HG03460 (cell line): Measurements from ENCODE around the gene COX10.
"Not testable (repeated sequence)": the region's sequence is repeated elsewhere in the genome, so short reads cannot be mapped to it uniquely, and the experiment has no call there.

Experiments
- ATAC-seq: cut with Tn5 transposase; IDR thresholded peaks from one replicate; pipeline ENCODE4 v1.9.1; 2021; ENCODE audit not compliant: unreplicated experiment

COX10 gene

DNA sequence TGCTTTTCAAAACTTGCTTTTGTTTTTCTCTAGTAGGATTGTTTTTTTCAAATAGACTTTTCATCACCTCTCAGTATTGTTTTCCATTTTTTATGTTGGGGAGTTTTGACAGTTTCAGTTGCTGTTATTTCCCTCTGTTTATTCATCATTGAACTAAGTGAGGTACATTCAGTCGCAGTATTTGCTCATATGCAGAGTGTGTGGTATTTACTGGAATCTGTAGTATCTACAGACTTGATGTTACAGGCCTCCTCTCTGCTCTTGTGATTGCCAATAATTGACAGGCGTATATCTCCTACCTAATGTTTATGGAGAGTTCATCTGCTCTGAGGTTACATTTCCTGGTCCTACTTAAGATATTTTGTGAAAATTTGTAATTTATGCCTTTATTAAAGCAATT, 49.6 kb downstream of the COX10 start:
- peak; percentile 71 for ATAC-seq

DNA sequence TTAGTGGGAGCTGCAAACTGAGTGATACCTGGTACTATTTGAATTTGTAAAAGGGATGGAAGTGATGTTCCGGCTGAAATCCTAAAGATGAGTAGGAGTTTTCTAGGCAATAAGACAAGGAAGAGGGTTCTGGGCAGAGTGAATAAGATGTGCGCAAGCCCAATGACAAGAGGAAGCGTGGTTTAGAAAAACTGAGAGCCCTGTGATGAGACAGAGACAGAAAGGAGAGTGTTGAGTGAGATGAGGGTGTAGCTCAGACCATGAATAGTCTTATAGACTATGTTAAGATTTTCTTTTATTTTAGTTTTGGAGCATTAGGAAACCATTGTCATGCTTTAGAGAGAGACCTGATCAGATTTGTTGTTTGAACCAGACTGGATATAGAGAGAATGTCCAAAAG, 50.2 kb downstream of the COX10 start:
- ATAC-seq = no peak

DNA sequence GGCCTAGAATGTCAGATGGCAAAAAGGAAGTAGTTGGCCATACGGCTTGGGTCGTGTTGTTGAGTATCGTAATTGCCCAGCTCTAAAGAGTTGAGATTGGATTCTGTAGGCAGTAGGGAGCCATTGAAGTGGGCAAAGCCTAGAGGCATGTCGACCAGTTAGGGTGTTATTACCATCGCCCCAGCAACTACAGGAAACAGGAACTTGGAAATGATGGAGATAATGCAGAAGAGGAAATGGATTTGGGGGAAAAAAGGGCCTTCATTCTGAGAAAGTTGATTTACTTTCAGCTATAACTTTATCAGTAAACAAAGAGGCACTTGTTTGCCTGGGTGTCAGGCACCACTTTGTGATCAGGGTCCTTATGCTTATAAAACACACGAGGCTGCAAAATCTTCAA, 52.6 kb downstream of the COX10 start:
- no peak for ATAC-seq

DNA sequence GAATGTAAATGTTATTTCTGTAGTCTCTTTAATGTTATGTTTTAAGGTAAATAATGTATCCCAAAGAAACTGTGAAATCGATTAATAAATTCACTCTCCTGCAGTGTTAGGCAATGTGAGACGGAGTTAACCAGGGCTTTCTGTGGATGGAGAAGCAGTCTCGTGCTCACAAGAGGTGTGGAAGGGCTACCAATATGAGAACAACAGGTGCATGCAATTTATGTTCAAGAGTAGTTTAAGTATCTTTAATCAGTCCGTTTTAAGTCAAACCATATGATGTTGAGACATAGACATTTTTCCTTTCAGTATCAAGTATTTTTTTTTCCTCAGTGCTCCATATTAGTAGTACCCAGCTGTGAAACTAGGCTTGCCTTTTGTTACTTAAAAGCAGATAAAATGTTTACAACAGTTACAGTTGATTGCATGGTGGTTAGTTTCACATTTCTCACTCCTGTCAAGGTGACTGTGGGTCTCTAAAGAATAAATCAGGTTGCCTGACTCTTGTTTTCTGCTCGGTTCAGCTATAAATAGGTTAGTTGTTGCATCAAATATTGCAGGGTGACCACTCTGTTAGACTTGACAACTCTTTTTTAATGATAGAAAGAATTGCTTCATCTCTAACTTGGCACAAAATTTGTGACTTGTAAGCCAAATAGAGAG, 54.4 kb downstream of the COX10 start:
- no peak for ATAC-seq

DNA sequence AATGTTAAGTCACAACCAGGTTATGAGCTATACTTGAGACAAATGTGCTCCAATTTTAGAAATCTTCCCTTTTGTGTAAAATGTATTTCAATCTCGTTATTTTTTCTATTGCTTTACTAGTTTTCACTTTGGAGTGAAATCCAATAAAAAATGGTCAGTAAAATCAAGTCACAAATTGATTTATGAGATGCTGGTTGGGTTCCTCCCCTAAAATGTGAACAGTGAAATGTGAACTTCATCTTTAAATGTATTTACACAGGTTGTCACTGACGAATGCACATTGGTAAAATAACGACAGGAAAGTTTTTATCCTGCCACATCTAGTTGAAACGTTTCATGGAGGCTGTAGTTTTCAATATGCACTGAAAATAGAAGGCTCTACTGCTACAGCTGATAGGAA, 55.5 kb downstream of the COX10 start:
- ATAC-seq = no peak

DNA sequence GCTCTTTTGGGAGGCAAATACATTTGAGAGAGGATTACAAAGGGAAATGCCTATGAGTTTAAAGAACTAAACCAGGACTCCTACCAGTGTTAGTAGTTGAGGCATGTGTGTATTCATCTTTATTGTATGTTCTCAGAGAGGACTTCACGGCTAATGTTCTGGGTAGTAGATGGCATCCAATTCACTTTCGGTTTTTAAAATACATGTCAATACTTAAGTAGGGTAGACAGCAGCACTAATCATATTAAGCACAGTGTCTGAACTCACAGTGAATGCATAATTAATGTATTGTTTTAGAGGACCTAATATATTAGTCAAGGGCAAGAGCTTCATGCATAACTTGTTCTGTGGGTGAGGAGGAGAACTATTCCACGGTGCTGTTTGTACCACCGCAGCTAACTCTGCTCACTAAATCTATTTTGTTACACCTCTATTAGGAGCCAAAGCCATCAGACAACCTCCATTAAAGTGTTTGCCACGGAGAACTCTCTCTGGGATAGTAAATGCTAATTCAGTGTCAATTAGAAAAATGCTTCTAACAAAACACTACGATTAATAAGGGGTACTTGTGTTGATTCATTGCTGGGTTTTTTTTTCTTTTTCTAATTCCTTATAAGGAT, 56.3 kb downstream of the COX10 start:
- ATAC-seq = no peak

DNA sequence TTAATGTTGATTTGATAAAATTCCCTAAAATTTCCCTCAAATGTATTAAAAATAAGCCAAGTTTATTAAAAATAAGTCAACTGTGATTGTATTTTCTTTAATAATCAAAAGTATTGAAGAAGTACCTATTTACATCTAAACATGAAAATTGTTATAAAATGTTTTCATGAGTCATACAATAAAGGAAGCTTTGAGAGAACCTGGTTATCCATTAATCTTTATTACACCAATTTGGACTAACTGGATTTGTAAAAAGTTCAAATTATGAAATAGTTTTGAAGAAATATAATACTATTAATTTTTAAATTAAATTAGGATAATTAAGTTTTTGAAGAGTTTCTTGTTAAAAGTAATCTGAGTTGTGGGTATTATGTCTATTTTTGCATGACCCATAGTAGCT, 63.8 kb downstream of the COX10 start:
- ATAC-seq = no peak

DNA sequence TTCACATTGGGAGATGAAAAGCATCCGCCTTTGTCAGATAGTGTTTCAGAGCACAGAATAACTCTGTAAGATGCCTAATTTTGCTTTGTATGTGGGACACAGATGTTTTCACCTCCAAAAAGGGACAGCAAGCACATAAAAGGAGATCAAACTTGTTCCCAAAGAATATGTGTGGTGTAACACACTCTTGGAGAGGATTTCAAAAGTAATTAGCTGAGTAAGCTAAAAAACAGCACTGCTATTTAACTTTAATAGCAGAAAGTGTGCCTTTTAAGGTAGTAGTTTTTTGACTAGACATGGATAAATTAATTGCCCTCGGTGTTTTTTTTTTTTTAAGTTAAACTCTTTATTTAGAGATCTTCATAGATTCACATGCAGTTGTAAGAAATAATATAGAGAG, 65.2 kb downstream of the COX10 start:
- no peak for ATAC-seq

DNA sequence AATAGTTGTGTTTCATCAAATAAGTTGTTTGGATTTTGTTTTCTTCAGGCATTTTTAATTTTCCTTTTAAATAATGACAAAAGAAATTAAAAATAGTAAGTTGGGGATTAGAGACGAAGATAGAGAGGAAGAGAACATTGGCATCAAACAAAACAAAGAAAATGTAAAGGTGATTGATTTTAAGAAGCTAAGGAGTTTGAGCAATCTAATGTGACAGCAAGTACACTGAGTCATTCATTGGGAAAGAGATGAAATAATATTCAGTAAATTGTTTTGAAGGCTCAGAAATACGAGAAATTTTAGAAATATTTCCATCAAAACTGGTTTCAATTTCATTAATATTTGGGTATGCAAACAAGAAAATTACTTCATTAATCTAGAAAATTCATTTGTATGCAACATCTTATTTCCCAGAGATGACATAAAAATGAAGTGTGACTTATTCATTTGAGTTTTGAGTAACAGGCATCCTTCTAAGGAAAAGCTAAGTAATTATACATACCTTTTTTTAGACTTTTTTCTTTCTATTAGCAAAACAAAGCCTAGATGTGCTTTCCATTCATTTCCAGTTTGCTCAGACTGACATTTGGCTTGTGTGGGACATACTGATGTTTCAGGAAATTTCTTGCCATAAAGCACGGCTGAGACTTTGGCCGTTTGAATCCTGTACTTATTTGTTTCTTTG, 66.7 kb downstream of the COX10 start:
- ATAC-seq = no peak

DNA sequence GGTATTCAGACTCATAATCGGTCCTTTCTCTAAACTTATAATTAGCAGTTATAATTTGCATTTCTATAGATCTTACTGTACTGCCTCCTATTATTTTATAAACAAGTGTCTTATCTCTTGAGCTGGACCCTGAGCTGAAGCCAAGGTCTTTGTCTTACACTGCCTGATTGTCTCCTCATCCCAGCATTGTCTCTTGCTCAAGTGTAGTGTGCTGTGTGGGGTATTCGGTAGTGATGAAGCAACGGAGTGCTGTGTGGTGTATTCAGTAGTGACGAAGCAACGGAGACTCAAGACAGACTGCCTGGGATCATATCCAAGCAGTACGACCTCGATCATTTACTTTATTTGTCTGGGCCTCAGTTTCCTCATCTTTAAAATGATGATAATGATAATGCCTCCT, 69.3 kb downstream of the COX10 start:
- ATAC-seq = no peak

DNA sequence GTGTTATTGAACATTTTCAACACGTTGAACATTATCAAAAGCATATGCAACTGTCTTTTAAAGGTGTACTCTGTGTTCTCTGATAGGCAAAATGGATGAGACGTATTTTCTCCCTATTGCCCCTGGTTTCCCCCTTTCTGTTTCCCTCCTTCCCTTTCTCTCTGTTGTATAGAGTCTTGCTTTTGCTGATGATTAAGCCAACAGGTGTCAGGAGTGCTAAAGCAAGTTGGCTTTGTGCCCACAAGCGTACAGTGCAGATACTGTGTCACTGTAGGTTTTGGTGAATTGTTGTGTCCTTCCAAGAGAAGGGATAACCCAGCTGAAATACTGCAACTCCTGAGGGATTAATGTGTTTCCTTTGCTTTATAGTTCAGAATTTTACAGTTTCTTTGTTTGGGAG, 74.4 kb downstream of the COX10 start:
- ATAC-seq = no peak

DNA sequence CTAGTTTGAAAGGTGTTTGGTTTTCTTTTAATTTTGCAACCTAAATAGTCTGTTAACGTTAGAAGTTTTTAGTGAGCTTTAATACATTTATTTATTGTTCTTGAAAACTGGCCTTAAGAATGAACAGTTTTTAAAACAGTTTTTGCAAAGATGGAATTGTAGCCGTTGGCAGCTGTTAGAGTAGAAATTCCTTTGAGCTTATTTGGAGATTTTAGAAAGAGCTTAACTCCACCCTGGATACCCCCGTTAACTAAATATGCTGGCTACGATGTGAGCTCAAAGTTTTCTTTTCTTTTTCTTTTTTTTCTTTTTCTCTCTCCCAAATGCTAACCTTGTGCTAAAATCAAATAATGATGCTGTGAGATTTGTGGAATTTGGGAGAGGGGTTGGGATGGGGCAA, 75.2 kb downstream of the COX10 start:
- ATAC-seq = no peak

DNA sequence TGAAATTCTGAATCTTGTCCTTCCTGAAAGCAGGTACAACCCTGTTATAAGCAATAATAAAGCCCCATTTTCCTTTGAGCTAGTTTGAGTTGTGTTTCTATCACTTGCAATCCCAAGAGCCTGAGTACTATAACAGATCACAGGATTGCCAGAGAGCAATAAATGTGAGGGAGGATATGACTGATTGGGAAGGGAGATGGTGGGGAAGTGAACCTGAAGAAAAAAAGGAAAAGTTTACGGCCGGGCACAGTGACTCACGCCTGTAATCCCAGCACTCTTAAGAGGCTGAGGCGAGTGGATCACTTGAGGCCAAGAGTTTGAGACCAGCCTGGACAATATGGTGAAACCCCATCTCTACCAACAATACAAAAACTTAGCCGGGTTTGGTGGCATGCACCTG, 80.4 kb downstream of the COX10 start:
- no peak for ATAC-seq

DNA sequence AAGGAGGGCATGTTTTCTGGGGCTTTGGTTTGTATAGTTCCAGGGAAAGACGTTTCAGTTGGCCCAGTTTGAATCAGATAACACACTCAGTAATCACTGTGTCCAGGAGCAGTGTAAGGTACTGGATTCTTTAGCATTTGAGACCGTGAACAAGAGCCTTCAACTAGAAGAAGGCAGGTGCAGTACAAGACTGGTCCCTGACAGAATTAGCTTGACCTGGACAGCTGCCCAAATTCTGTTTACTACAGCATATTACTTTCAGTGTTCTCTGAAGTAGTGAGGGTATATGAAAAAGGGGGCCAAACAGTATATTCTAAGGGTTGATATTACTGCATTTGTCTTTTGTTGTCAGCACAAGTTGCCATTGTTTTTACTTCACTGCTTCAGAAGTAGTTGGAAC, 81.3 kb downstream of the COX10 start:
- ATAC-seq = no peak

DNA sequence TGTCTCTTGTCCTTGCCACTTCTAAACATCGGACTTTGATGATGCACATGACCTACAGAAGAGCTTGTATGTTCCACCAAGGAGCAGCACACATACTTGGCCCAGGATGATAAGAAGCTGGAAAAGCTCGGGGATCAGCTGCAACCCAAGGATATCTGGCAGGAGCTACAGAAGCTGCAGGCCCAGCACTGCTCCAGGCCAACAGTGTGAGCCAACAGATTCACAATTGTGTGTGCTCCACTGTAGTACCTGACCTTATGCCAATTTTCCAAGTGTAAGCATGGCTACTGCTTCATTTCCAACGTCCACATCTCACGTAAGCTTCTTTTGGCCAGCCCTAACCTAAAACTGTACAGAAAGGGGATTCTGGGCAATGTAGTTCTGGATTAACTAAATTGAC, 83.4 kb downstream of the COX10 start:
- no peak for ATAC-seq

DNA sequence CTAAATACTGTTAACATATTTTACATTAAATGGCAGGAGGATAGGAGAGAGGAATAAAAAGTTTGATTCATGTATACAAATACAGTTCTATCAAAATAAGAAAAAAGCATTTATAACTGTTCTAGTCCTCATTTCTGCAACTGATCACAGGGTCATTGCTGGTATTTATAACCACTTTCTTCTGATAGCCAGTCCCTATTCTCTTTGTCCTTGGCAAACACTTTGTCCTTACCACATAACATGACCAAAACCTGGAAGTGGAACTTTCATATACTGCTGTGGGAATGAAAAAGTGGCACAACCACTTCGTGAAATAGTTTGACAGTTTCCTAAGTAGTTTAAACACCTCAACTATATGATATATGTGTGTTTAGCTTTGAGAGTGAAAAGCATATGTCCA, 84.1 kb downstream of the COX10 start:
- no peak for ATAC-seq

DNA sequence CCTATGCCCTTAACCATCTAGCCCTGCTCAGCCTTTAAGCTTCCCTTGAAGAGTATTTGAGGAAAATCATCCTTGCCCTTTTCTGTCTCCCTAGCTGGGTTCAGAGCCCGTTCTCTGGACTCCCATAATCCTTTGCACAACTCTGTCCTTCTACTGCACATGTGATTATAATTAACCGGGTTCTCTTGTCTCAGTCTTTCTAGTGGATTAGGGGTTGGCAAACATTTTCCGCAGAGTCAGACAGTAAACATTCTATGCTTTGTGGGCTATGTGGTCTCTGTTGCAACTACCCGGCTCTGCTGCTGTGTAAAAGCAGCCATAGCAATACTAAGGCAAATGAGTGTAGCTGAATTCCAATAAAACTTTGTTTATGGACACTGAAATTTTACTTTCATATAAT, 87.4 kb downstream of the COX10 start:
- ATAC-seq = no peak

DNA sequence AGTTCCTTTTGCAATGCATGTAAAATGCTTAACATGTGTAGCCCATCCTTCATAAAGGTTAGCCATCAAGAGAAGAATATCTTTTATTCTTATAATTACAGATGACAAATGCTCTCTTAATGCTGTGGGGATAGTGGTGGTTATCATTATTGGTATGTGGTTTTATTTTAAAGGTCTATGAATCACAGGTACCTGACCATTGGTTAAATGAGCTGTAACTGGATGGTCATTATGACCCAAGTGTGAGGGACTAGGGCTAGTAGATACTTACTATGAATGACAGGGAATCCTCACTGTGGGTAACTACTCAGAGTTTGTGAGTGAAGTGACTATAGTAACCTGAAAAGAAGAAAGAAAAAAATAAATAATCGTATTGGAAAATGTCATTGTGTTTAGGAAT, 88.5 kb downstream of the COX10 start:
- no peak for ATAC-seq

DNA sequence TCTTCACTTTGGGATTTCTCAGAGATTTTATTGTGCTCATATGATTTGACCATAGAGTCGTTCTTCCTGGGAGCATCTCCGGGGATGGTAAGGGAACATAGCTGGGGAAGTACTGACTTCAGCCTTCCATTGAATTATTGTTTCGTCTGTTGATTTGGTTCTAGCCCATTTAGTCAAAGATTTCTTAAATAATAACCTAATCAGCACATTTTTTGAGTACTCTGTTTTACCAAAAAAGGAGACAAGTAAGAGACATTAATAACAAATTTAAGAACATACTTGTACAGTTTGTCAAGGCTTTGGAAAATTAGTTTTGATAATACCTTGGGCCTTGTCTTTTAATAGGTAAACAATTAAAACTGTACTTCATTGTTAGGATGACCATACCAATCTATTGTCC, 89.4 kb downstream of the COX10 start:
- no peak for ATAC-seq

DNA sequence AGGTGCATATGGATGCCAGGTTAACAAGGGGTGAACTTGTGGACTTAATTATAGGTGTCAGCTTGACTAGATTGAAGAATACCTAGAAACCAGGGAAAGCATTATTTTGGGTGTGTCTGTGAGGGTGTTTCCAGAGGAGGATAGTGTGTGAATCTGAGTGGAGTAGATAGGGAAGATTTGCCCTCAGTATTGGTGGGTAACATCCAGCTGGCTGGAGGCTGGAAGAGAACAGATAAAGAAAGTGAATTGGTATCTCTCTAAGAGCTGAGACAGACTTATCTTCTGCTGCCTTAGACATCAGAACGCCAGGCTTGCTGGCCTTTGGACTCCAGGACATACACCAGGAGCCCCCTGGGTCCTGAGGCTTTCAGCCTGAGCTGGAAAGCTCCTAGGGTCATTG, 92.1 kb downstream of the COX10 start:
- no peak for ATAC-seq

DNA sequence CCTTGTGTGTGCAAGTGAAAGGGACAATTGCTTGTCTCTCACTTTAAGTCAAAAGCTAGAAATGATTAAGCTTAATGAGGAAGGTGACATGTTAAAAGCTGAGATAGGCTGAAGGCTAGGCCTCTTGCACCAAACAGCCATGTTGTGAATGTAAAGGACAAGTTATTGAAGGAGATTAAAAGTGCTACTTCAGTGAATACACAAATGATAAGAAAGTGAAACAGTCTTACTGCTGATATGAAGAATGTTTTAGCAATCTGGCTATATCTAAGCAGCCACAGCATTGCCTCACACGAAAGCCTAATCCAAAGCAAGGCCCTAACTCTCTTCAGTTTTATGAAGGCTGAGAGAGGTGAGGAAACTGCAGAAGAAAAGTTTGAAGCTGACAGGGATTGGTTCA, 96.3 kb downstream of the COX10 start:
- no peak for ATAC-seq

DNA sequence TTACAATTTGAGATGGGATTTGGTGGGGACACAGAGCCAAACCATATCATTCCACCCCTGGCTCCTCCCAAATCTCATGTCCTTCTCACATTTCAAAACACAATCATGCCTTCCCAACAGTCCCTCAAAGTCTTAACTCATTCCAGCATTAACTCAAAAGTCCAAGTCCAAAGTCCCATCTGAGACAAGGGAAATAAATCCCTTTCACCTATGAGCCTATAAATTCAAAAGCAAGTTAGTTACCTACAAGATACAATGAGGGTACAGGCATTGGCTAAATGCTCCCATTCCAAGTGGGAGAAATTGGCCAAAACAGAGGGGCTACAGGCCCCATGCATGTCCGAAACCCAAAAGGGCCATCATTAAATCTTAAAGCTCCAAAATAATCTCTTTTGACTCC, 98.5 kb downstream of the COX10 start:
- ATAC-seq = not testable (repeated sequence)

DNA sequence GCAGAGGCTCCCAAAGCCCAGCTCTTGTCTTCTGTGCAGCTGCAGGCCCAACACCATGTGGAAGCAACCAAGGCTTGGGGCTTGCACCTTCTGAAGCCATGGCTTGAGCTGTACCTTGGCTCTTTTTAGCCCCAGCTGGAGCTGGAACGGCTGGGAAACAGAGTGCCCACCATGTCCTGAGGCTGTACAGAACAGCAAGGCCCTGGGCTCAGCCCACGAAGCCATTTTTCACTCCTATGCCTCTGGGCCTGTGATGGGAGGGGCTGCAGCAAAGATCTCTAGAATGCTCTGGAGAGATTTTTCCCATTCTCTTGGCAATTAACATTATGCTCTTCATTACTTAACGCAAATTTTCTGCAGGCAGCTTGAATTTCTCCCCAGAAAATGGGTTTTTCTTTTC, 99.3 kb downstream of the COX10 start:
- no peak for ATAC-seq
